Fibroblast of gingiva (primary cell): ENCODE measurements around the gene AHI1.

Experiments used
- DNase-seq: peaks from one replicate; pipeline ENCODE4 v3.0.0-alpha.2; 2011; ENCODE audit warnings: low read depth

AHI1 gene

DNA sequence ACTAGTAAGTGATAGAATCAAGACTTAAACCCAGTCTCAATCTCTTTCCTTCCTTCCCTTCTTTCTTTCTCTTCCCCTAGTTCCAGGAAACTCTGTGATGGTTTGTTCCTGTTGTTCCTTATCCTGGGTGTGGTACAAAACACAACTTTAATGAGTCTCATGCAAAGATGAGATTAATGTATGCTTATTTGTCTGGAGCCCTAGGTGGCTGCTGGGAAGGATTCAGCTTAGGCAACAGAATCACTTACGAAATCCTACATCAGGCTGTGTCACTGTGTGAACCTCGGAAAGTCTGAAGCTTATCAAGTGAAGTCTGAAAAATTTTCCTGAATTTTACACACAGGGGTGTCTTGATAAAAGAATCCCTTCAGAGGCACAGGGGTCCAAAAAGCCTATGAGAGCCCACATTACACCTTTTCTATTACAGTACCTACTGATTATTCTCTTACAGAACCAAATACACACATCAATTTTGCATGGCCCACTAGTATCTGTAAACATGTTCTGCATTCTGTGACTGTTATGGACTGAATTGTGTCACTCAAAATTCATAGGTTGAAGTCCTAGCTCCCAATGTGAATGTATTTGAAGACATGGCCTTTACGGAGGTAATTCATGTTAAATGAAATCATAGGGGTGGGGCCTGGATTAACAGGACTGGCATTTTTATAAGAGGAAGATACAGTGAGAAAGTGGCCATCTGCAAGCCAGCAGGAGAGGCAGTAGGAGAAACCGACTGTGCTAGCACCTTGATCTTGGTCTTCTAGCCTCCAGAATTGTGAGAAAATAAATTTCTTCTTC, 171.7 kb downstream of the AHI1 start:
- DNase-seq = no peak

DNA sequence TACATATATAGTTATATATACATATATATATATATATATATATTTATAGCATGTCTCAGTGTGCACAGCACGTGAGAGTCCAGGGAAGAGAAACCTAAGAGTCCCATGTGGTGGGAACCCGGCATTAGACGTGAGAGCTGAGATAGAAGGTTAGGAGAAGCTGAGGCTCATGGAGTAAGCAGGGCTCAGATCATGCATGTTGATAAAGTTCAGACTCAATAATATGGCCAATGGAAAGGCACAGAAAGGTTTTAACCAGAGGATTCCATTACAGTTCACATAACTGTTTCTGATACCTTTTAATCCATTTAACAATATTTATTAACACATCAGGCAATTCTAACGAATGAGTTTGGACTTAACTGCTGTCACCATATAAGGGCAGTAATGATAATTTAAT, 173.0 kb downstream of the AHI1 start:
- no peak for DNase-seq

DNA sequence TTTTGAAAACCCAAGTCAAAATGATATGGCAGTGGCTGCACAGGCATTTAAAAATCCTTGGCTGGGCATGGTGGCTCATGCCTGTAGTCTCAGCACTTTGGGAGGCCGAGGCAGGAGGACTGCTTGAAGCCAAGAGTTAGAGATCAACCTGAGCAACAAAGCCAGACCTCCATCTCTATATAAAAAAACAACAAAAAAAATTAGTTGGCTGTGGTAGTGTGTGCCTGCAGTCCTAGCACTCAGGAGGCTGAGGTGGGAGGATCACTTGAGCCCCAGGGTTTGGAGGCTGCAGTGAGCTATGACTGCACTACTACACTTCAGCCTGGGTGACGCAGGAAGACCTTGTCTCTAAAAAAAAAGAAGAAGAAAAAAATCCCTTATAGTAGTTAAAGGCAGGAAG, 173.6 kb downstream of the AHI1 start:
- DNase-seq = no peak

DNA sequence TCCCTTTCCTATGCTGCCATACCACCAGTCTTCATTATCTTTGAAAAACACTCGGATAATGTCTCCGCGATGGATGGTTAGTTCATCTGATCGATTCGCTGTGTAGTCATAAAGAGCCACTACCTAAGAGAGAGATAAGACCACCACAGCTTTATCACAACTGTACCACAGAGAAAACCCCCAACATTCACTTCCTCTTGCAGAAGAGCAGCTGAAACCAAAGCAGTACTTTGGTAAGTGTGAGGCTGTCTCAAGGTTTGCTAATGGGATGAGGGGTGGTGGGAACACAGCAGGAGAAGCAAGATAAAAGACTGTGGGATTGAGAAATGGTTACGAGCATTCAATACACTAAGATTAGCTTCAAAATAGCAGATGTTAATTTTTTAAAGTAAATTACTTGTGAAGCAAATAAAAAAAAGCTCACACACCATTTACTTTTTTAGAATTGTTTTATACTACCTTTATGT, 174.3 kb downstream of the AHI1 start:
- no peak for DNase-seq

DNA sequence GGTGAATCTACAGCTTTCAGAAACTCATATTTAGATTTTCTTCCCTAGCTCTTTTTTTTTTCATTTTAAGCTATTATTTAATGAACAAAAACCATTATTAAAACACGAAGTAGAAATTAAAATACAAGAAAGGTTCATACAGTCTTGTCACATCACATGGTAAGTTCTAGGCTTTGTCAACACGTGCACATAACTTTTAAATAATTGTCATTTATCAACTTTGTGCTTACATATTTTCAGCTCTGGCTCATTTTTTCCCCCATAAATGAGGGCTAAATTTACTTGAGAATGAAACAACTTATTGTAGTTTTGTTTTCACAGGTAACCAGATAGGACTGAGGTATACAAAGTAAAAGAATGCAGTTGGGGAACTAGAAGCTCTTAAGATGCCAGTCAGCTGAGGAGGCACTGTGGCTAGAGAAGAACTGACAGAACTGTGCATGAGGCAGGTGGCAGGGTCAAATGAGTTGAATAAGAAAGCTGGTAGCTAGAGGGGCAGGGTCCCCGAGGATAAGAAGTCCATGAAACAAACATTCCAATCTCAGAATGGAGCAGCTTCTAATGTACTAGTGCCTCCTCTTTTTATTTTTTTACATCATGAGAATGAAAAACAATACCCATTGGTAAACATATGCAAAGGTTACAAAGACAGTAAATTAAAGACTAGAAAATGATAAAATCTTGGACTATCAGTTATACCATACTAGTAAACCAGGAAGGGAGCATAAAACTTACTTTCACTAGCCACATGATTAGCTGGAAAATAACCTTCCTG, 174.9 kb downstream of the AHI1 start:
- DNase-seq = no peak

DNA sequence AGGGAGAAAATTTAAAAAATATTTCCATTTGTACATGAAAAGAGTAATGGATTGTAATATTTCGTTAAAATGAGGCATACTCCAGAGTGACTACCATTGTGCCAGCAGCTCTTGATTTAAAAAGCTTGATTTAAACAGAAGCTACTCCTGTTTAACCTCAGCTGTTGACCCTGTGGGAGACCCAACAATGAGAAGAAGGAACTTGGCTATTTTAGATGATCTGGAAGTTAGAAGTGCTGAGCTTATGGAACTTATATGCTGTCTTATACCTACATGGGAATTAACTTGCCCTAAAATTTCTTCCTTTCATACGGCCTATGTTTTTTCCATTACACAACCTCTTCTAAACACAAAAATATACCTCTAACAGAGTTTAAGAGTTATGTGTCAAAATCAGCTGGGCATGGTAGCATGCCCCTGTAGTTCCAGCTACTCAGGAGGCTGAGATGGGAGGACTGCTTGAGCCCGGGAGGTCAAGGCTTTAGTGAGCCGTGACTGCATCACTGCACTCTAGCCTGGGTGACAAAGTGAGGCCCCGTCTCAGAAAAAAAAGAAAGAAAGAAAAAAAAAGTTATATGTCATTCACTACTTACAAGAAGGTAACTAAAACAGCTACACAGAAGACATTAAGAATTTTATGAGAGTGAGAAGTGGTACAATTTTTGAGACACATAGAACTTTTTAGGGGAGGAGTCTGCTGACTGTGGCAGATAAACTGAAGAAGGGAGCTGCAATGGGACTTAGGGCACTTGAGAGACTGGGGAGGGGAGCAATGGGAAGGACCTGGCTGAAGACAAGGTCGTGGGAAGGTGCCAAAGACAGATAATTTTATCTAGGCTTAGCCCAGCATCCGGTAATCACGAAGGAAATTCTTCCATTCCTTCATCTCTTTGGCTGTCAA, 176.6 kb downstream of the AHI1 start:
- DNase-seq = no peak

DNA sequence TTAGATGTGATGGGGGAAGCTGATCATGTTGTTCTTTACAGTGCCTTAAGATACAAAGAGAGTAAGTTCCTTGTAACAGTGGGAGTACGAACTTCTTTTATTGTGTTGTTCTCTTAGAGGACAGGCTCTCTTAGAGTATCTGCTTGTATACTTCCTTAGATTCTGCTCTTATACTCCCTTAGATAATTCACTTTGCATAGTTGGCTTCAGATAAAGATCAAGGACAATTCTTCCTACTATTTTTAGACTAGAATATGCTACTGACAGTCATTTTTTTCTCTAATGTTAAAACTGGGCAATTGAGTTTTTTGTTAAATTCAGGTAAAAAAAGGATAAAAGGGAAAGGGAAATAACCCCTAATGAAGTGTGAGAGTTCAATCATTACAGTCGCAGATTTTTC, 177.7 kb downstream of the AHI1 start:
- DNase-seq = no peak

DNA sequence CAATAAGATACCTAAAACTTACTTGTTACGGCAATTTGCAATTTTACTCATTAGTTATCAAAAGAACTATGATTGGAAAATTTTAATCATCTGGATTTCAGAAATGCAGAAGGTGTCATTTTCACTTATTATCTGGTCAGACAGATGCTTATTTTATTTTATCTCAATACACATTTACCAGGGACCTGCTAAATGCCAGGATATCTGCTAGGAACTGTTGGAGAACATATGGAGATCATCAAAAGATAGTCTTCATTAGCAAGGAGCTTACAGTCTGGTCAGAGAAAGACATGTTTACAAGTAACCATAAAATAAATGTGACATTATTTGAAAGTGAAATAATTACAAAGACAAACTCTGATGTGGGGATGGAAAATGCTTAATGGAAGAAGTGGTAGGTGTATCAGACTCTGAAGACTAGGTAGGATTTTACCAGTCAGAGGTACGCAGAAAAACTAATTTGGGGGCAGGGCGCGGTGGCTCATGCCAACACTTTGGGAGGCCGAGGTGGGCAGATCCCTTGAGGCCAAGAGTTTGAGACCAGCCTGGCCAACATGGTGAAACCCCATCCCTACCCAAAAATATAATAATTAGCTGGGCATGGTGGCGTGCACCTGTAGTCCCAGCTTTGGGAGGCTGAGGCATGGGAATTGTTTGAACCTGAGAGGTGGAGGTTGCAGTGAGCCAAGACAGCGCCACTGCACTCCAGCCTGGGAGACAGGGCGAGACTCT, 178.6 kb downstream of the AHI1 start:
- no peak for DNase-seq

DNA sequence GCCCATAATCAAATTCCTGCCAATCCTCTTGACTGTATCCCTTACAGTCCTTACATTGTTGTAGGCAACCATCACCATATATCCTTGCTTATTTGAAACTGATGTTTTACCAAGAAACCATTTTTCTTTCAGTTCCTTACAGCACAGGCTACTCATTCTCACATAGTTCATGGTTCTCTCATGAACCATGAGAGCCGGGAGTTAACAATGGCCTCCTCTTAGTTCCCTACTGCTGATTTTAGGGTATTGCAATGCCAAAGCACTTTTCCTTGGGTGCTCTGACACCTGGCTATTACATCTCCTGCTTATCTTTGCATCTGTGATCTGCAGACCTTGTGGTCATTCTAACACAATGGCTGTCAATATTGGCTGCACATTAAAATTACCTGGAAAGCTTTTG, 183.0 kb downstream of the AHI1 start:
- DNase-seq = no peak

DNA sequence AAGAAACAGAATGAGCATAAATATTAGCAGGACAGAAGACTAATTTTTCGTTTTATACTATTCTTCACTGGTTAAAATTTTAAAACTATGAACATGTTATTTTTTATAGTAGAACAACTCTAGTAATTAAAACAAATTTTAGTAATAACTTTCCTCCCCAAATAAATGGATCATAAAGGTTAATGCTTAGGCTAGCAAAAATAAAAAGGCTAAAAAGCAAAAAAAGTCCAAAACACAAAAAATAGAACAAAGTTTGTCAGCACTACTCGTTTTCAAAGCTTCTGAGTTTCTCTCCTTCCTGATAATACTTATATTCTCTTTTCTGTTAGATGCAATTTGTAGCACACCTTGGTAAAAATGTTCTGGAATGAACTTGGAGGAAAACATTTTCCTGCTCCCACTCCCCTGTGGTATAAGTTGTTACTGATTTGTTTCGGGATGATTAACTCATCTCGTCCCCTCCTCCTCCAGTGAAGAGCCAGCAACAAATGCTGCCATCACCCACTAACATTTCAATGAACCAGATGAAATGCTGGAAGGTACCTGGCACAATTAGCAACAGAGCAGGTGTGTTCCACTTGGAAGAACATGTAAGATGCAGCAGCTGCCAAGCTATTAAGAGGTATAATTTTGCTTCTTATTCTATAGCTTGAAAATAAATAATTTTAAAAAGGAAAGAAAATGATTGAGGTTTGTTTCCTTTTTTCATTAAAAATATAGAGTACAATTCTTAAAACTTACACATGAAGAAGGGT, 185.9 kb downstream of the AHI1 start:
- DNase-seq = no peak

DNA sequence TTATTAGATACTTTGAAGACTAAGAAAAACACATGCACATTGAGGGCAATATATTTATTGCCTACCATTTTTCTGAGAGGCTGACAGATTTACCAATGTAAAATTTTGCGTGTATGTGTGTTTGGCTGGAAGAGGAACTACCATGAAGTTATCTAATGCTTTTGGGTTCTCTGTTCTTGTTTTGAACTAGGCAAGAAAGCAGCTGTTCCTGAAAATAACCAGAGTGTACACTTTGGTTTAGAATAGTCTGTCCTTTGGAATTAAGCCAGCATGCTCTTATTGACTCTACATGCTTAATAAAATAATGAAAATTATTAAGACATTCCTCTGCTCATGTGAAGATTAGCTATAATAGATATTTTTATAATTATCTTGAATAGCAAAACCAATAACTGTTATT, 187.2 kb downstream of the AHI1 start:
- no peak for DNase-seq

DNA sequence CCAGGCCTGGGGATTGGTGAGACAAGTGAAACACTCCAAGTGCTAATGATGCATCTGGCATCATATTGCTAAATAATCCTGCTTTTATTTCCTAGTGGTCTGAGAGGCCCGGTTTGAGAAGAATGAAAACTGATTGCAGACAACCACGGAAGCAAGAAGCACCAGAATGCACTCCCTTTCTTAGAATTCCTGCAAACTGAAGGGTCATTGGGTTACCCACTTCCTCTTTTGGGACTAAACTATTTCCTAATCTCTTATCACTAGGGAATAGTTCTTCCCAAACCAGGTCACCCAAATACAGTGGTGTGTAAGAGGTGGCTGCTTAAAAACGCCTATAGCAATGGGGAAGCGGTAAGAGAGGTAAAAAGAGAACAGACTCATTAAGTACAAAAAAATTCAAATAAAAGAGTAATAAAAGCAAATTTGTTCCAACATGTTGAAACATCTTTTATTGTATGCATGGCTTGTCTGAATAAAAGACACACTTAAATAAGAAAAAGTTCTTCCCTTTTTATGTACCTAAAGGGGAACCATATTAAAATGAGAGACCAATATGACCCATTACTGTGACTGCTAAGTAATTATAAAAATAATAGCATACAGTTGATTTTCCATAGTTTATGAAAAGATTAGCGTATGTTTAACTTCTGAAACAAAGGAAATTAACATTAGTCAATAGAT, 190.7 kb downstream of the AHI1 start:
- DNase-seq = no peak

DNA sequence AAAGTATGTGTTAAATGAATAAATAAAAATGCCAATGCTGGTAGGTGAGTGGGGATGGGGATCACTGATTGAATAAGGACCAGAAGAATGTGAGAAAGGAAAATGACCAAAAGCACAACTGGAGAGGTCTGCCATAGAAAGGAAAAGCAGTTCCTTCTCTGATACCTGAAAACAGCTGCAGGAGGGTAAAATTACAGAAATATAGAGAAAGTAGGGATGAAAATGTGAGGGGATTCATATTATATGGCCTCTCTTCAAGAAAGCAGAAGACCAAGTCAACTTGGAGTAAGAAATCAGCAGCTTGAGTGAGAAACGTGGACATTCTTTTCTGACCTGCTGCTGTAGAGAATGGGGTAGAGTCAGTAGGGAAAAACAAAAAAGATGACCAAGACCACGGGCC, 191.4 kb downstream of the AHI1 start:
- DNase-seq = no peak

DNA sequence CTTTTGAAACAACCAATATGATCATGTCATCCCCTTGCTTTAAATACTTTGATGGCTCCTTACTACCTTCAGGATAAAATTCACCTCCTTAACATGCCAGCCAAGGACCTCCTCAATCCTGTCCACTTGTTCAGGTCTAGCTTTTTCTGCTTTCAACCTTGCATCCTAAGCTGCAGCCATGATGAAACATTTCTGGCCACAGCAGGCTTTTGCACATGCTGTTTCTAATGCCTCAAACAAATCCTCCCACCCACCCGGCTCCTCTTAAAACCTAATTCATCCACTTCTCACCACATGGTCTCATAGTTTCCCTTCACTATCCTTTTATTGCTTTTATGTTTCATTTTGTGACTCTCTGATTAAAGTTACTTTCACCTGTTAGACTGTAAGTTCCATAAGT, 191.9 kb downstream of the AHI1 start:
- DNase-seq = no peak

DNA sequence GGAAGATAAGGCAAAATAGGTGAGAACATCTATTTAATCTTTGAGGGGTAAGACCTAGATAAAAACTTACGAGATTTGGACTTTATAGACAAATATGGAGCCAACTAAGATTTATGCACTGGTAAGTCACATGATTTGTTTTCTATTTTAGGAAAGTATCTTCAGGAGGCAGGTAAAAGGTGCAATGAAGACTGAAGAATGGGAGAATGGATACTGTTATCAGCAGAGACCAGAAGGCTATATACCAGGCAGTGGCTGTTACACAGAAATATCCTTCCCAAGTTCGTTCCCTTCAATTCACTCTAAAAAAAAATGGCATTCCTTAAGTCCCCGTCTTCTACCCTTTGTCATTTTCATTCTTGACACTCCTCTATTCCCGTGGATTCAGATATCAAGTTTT, 192.7 kb downstream of the AHI1 start:
- DNase-seq = no peak

DNA sequence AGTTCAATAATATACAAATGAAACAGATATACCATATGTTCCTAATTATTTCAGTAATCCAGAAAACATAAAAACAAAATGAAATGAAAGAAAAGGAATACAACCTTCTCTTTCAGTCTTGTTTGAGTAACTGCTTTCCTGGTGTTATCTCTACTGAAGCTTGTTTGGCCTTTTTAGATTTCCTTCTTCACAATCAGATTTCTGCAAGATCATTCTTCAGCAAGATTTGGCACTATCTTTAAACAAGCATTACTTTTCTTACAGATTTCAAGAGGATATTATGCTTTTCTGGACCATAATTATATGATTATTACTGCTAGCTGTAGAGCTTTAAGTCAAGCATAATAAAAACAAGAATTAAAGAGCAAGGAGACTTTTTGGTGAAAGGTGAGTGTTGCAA, 196.2 kb downstream of the AHI1 start:
- DNase-seq = no peak

DNA sequence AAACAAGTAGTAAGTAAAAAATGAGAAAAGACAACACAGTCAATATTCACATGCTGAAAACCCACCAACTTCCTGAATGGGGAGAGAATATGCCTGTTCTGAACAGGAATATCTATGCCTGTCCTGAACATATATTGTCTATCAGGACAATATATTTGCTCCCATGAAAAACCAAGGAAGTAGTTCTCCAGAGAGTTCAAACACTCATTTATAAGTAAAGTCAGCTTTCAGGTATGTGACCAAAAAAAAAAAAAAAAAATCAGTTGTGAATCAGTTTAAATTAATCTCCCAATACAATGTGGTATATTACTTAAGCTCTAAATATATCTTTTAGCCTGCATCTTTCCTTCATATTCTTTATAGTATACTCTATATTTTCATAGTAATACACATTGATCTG, 197.0 kb downstream of the AHI1 start:
- no peak for DNase-seq

DNA sequence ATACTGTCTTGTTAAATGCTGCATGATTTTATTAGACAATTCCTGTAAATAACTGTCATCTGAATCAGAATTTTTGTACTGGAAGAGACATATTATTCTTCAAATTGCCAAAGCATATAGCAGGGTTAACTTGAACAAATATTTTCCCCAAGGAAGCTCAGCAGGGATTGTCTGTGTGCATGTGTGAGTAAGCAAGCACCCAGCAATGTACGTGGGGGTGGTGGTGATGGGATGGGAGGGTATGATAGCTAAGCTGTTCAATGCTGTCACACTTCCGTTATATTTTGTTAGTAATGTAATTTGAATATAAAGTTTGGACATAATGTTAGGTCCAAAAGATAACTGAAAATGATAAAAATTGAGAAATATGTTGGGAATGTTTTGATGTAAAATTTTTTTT, 198.3 kb downstream of the AHI1 start:
- no peak for DNase-seq

DNA sequence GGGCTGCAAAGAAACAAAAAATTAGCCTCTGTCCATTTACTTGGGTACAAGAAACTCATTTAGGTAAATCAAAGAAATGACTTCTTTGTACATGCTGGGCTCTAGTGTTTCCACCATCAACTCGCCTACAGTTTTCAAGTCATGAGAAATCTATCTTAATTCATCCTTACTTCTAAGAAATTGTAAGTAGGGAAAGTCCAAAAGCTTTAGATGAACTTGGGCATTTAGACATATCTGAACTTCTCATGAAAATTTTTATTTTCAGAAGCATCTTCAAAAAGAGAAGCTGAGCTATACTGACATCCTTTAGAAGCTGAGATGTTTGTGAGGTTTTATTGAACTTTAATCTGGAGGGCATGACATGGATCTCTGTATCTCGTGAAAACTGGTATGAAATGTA, 199.1 kb downstream of the AHI1 start:
- no peak for DNase-seq

DNA sequence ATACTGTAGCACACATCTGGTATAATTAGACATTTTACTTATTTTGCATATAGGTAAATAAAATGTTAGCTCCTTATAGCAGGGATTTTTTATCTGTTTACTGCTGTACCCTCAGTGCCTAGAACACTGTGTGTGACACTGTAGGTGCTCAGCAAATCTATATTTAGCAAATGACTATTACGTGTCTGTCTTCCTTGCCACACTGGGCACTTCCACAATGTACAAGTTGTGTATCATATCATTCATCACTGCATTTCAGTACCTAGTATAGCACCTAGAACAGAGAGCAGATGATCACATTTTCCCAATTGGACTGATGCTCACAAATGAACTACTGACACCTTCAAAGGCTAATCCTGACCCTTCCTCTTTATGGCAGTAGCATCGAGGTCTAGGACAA, 200.8 kb downstream of the AHI1 start:
- DNase-seq = no peak

DNA sequence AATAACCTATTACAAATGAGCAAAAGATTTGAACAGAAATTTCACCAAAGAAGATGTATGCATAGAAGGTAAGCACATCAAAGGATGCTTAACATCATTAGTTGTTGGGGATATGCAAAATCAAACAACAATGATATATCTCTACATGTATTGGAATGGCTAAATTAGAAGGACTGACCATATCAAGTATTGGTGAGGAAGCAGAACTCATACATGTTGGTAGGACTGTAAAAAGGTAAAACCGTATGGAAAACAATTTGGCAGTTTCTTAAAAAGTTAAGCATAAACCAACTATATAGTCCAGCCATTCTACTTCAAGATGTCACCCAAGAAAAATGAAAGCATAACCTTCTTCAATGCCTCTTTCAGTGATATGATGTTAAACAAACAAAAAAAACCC, 202.5 kb downstream of the AHI1 start:
- no peak for DNase-seq
